Hepatocyte (in vitro differentiated cells): ENCODE data around the gene CDH18. TPM values are rescaled to one million over a fixed set of nuclear protein-coding genes. Genes with fewer than 3 reads are reported as not detected.

Source experiments
- DNase-seq: peaks from one replicate; pipeline ENCODE4 v3.0.0-alpha.2; 2016; ENCODE audit warnings: low spot score
- H2AFZ ChIP-seq: fragments of 200-600 bp; sonication (generic); 2 replicates; pipeline ENCODE4 v1.6.0; 2016; ENCODE audit warnings: antibody characterized with exemption, mild to moderate bottlenecking
- H3K27ac ChIP-seq: fragments of 200-600 bp; sonication (generic); 2 replicates; pipeline ENCODE4 v1.5.1; 2016; ENCODE audit warnings: mild to moderate bottlenecking
- H3K27me3 ChIP-seq: fragments of 200-600 bp; sonication (generic); 2 replicates; pipeline ENCODE4 v1.6.1; 2016
- H3K36me3 ChIP-seq: fragments of 200-600 bp; sonication (generic); replicated peaks from 2 replicates; pipeline ENCODE4 v1.5.1; 2016; ENCODE audit warnings: low read depth; ENCODE audit not compliant: insufficient read depth
- H3K4me1 ChIP-seq: fragments of 200-600 bp; sonication (generic); 2 replicates; pipeline ENCODE4 v1.5.1; 2016; ENCODE audit warnings: mild to moderate bottlenecking, moderate library complexity; ENCODE audit not compliant: insufficient read depth
- H3K4me2 ChIP-seq: fragments of 200-600 bp; sonication (generic); 2 replicates; pipeline ENCODE4 v1.6.0; 2016
- H3K4me3 ChIP-seq: fragments of 200-600 bp; sonication (generic); 2 replicates; pipeline ENCODE4 v1.5.1; 2016; ENCODE audit warnings: mild to moderate bottlenecking
- H3K79me2 ChIP-seq: fragments of 200-600 bp; sonication (generic); 2 replicates; pipeline ENCODE4 v1.6.0; 2017; ENCODE audit warnings: mild to moderate bottlenecking
- H3K9me2 ChIP-seq: fragments of 200-600 bp; sonication (generic); replicated peaks from 2 replicates; pipeline ENCODE4 v1.6.0; 2017; ENCODE audit warnings: mild to moderate bottlenecking; ENCODE audit not compliant: insufficient read depth
- H3K9me3 ChIP-seq: fragments of 200-600 bp; sonication (generic); 2 replicates; pipeline ENCODE4 v1.5.1; 2016; ENCODE audit warnings: low read depth, mild to moderate bottlenecking
- H4K20me1 ChIP-seq: fragments of 200-600 bp; sonication (generic); 2 replicates; pipeline ENCODE4 v1.6.0; 2016; ENCODE audit warnings: mild to moderate bottlenecking; ENCODE audit not compliant: insufficient read depth, poor library complexity, severe bottlenecking
- CTCF ChIP-seq: fragments of 200-600 bp; sonication (generic); IDR thresholded peaks from 2 replicates; pipeline ENCODE4 v1.5.1; 2016; ENCODE audit warnings: antibody characterized with exemption, mild to moderate bottlenecking; ENCODE audit not compliant: poor library complexity
- EZH2 ChIP-seq: fragments of 200-600 bp; sonication (generic); IDR thresholded peaks from 2 replicates; pipeline ENCODE4 v1.6.1; 2016; ENCODE audit warnings: antibody characterized with exemption, mild to moderate bottlenecking, borderline replicate concordance
- EZH2phosphoT487 ChIP-seq: fragments of 200-600 bp; sonication (generic); IDR thresholded peaks from one replicate; pipeline ENCODE4 v1.6.1; 2018; ENCODE audit warnings: antibody characterized with exemption, mild to moderate bottlenecking, low read depth, moderate library complexity; ENCODE audit not compliant: unreplicated experiment, severe bottlenecking
- WGBS: methylation state at CpG from one replicate; pipeline ENCODE4 v1.1.6; 2016; ENCODE audit warnings: low lambda C conversion rate; ENCODE audit errors: missing lambda C conversion rate; 5-methylcytosine and 5-hydroxymethylcytosine counted together
- polyA plus RNA-seq: library from polyadenylated mRNA; unstranded; fragments of >200 nt; fragmentation: Nextera tagmentation; extraction: Ambion mirVana; gene quantifications from 2 replicates; pipeline ENCODE4 v1.2.1, GENCODE V29; 2016
- total RNA-seq: library from RNA; depleted of rRNA; stranded (reverse); fragments of >200 nt; gene quantifications from 2 replicates; pipeline ENCODE4 v1.2.3, GENCODE V29; 2014

The CDH18 gene
- total and polyA plus RNA-seq, 2 experiments from 2014 or later, result 0.71 to 1.5 TPM

DNA sequence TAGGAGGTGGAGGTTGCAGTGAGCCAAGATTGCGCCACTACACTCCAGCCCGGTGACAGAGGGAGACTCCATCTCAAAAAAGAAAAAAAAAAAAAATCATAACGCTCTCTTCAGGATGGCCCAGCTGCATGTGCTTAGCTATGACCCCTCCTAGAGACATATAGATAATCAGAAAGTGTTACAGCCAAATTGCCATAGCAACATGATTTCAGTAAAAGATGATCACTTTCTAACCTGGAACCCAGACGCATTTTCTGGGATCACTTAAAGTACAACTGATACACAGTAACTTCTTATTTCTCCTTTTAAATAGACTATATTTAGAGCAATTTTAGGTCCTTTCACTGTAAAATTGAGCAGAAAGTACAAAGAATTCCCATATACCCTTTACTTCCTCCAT, 372.9 kb downstream of the CDH18 start:
- Histone ChIP-seq H3K9me2 (no peaks in the 10 kb centered on the region), H3K27me3 (no peaks in the 10 kb centered on the region), H3K4me3 (no peak overlapping the region), H4K20me1 (no peaks in the 10 kb centered on the region), H3K4me2 (no peak overlapping the region), H3K4me1 (no peaks in the 10 kb centered on the region), H3K9me3 (no peaks in the 10 kb centered on the region), H2AFZ (no peak overlapping the region), H3K27ac (no peak overlapping the region), H3K79me2 (no peaks in the 10 kb centered on the region), H3K36me3 (no peaks in the 10 kb centered on the region)
- no peak for TF ChIP-seq CTCF
- no peak for TF ChIP-seq EZH2
- no peak for TF ChIP-seq EZH2phosphoT487
- no peak for DNase-seq
- 85% methylated on average over 4 of the region's 4 CpGs for WGBS

- DNase-seq, result no peak
- TF ChIP-seq CTCF (peak; percentile 51), EZH2 (no peak)
- Histone ChIP-seq H4K20me1 (no peaks in the 10 kb centered on the region), H3K27ac (no peak overlapping the region), H3K4me3 (no peak overlapping the region), H2AFZ (no peak overlapping the region), H3K9me3 (no peaks in the 10 kb centered on the region), H3K4me2 (no peak overlapping the region), H3K4me1 (no peaks in the 10 kb centered on the region), H3K79me2 (no peaks in the 10 kb centered on the region), H3K27me3 (no peaks in the 10 kb centered on the region), H3K36me3 (no peaks in the 10 kb centered on the region), H3K9me2 (no peaks in the 10 kb centered on the region)
- WGBS, result 52% methylated on average over 1 of the region's 1 CpG
Observed at GRCh38 chr5:19608444-19609002, 379.5 kb downstream of the CDH18 start.

DNA sequence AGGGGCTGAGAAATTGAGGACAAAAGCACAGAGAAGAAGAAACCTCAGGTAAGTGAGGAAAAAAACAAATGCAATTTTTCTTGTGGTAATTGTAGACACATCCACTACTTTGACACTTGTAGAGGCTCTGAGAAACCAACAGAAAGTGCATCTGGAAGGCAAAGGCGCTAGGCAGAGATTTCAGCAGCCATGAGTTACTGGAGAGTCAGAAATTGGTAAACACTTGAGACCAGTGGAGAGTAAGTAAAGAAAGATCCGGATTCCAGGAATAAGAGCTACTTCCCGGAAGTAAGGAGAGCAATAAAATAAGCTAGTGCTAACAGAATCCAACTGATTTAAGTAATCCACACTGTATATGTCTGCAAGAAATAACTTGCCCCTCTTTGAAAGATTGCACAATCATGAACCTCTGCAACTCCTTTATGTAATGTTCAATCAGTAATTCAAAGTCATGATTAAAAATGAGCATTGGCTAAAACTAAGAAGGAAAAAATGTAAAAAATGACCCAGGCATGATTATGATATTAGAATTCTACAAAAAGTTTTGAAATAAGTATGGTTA, 382.1 kb downstream of the CDH18 start:
- H3K36me3 ChIP-seq, result no peaks in the 10 kb centered on the region
- H3K9me2 ChIP-seq, result no peaks in the 10 kb centered on the region
- no peak overlapping the region for H3K4me2 ChIP-seq
- no peaks in the 10 kb centered on the region for H4K20me1 ChIP-seq
- no peak for DNase-seq
- H3K4me1 ChIP-seq, result no peaks in the 10 kb centered on the region
- 72% methylated on average over 3 of the region's 3 CpGs for WGBS
- no peak overlapping the region for H3K27ac ChIP-seq
- no peaks in the 10 kb centered on the region for H3K27me3 ChIP-seq
- no peak overlapping the region for H3K4me3 ChIP-seq
- TF ChIP-seq CTCF, result no peak
- TF ChIP-seq EZH2phosphoT487, result no peak
- TF ChIP-seq EZH2, result no peak
- H3K9me3 ChIP-seq, result no peaks in the 10 kb centered on the region
- H2AFZ ChIP-seq, result no peak overlapping the region
- no peaks in the 10 kb centered on the region for H3K79me2 ChIP-seq
